Measurements from ENCODE around the gene GEN1. TPM values are rescaled to one million over a fixed set of nuclear protein-coding genes. Genes with fewer than 3 reads are reported as not detected.
A peak's percentile ranks its signal among the peaks of the same experiment; 100 is the strongest.

The GEN1 gene, protein sequence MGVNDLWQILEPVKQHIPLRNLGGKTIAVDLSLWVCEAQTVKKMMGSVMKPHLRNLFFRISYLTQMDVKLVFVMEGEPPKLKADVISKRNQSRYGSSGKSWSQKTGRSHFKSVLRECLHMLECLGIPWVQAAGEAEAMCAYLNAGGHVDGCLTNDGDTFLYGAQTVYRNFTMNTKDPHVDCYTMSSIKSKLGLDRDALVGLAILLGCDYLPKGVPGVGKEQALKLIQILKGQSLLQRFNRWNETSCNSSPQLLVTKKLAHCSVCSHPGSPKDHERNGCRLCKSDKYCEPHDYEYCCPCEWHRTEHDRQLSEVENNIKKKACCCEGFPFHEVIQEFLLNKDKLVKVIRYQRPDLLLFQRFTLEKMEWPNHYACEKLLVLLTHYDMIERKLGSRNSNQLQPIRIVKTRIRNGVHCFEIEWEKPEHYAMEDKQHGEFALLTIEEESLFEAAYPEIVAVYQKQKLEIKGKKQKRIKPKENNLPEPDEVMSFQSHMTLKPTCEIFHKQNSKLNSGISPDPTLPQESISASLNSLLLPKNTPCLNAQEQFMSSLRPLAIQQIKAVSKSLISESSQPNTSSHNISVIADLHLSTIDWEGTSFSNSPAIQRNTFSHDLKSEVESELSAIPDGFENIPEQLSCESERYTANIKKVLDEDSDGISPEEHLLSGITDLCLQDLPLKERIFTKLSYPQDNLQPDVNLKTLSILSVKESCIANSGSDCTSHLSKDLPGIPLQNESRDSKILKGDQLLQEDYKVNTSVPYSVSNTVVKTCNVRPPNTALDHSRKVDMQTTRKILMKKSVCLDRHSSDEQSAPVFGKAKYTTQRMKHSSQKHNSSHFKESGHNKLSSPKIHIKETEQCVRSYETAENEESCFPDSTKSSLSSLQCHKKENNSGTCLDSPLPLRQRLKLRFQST
- total RNA-seq (2022) (33.3 and 36.5 TPM in 2 replicates), Bru-seq, nascent RNA (percentile 90 among the genes with signal in this experiment), BruChase-seq, experiment 1, labeled RNA remaining after a 2-hour chase (percentile 96 among the genes with signal in this experiment), BruChase-seq, experiment 2, labeled RNA remaining after a 6-hour chase (percentile 86 among the genes with signal in this experiment)
- long read RNA-seq, full-length matches to known transcripts, result 12 of 20 reads
- long read RNA-seq, partial matches to known transcripts, result 2 of 20 reads
- long read RNA-seq, other reads (novel, unspliced or antisense), result 6 of 20 reads

DNA sequence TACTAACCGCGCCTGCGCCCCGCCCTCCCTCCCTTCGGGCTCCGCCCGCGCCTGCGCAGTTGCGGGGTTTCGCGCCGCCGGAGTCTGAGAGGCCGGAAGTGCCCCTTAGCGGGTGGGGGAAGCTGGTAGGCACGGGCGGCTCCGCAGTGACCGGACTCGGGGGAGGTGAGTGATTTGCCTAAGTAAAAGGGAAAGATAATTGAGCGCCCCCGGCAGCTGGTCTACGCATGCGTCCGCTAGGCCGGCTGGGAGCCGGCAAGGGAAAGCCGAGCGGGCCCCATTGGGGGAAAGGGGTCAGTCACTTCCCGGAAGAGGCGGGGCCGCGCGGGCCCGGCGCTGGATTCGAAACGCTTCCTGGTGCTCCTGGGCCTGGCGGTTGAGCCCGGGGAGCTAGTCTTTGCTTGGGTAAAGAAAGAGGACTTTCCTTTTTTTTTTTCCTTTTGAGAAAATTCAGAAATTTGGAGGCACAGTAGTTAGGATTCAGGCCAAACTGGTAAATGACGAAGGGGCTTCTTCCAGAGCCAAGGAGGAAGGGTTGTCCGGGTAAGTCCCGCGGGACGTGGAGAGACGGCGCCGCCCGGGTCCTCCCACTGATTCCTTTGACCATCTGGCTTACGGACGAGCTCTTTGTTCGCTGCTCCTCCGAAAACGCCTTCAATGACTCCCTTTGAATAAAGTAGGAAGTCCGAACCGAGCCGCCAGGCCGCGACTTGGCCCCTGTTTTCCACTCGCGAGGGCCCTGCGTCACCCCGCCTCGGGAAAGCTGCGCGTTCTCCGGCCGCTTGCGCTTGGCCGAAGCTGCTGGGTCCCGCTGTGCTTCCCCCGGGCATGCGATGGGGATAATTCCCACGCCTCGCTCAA is at the start of gene GEN1, which contains the start of gene SMC6:
Gene GEN1, plus strand, starts transcription at position 336 of the 861 bp plus-strand sequence. CDS start 5,806 bp downstream, outside the sequence.
Gene SMC6, minus strand, starts transcription at position 8 of the 861 bp plus-strand sequence. CDS start 7,864 bp downstream, outside the sequence.
- Mint-ChIP-seq H3K4me3 (ENCODE audit: unreplicated experiment) (peak within 1 kb of the TSS; percentile 92), H3K27ac (ENCODE audit: unreplicated experiment) (peak within 1 kb of the TSS; percentile 99), H3K4me1 (ENCODE audit: low read depth, unreplicated experiment) (no peaks in the 10 kb centered on the region), H3K36me3 (ENCODE audit: insufficient read depth, unreplicated experiment) (peaks cover 12% of the 10 kb centered on the region), H3K27me3 (ENCODE audit: insufficient read depth, unreplicated experiment) (no peaks in the 10 kb centered on the region), H3K9me3 (ENCODE audit: unreplicated experiment) (no peaks in the 10 kb centered on the region)
- ChIA-PET CTCF (interaction anchor here (0.7 kb wide), 1 partner anchor 45 kb away, joined by 3 read pairs; no protein-coding TSS in a partner anchor), POLR2A (interaction anchor here (0.6 to 1.1 kb wide), 4 partner anchors 26 to 1119 kb away, joined by 3 to 5 read pairs (median 5); no protein-coding TSS in a partner anchor)
- peaks cover 10% of the 10 kb centered on the region for H3K4me1 ChIP-seq
- DNase-seq, result peak; percentile 94 to 95
- no TSS peak for BruUV-seq (replicated peaks)
- H3K36me3 ChIP-seq (ENCODE audit: control insufficient read depth, insufficient read depth, low read length), result no peaks in the 10 kb centered on the region
- H3K9me3 ChIP-seq, result no peaks in the 10 kb centered on the region
- intact Hi-C loops (cut with micrococcal nuclease; ENCODE audit: unreplicated experiment), result loop anchor here (2.0 kb wide), 1 partner anchor 35 kb away; no protein-coding TSS in a partner anchor
- peak within 1 kb of the TSS; percentile 97 for H3K4me3 ChIP-seq (ENCODE audit: low read depth, low read length)
- H3K27me3 ChIP-seq (replicated peaks; ENCODE audit: control insufficient read depth, insufficient read depth, low read length), result no peaks in the 10 kb centered on the region
- TF ChIP-seq, protein P1, sequence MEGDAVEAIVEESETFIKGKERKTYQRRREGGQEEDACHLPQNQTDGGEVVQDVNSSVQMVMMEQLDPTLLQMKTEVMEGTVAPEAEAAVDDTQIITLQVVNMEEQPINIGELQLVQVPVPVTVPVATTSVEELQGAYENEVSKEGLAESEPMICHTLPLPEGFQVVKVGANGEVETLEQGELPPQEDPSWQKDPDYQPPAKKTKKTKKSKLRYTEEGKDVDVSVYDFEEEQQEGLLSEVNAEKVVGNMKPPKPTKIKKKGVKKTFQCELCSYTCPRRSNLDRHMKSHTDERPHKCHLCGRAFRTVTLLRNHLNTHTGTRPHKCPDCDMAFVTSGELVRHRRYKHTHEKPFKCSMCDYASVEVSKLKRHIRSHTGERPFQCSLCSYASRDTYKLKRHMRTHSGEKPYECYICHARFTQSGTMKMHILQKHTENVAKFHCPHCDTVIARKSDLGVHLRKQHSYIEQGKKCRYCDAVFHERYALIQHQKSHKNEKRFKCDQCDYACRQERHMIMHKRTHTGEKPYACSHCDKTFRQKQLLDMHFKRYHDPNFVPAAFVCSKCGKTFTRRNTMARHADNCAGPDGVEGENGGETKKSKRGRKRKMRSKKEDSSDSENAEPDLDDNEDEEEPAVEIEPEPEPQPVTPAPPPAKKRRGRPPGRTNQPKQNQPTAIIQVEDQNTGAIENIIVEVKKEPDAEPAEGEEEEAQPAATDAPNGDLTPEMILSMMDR (IDR thresholded peaks at IDR 0.05; ENCODE audit: insufficient read depth in 1 of 2, low read depth in 1 of 2, low read length in 1 of 2, severe bottlenecking in 1 of 2, unreplicated experiment in 1 of 2), result no peak

DNA sequence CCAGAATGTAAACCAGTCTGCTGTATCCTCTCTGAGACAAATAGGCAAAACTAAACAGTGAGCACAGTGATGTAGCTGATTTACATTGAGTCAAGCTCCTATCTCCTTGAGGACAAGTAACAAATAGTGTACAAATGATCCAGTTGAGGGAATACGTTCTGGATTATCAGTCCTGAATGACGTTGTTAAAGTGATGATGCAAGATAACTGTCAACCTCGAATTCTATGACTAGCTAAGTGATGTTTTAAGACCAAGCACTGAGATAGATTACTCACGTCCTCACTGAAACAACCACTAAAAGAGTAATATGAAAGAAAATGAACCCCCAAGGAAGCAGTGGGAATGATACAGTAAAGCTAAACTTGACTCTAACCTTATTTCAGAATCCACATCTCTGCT is 47.1 kb upstream of the GEN1 start:
- no peaks in the 10 kb centered on the region for H3K27me3 ChIP-seq (replicated peaks; ENCODE audit: control insufficient read depth, insufficient read depth, low read length)
- intact Hi-C loops (cut with micrococcal nuclease; ENCODE audit: unreplicated experiment), result no loop called here
- H3K9me3 Mint-ChIP-seq (ENCODE audit: unreplicated experiment), result no peaks in the 10 kb centered on the region
- no peak for DNase-seq
- ChIA-PET POLR2A (no interaction called here), CTCF (no interaction called here)
- H3K4me1 ChIP-seq, result no peaks in the 10 kb centered on the region
- no peaks in the 10 kb centered on the region for H3K27me3 Mint-ChIP-seq (ENCODE audit: insufficient read depth, unreplicated experiment)
- TF ChIP-seq, protein P1 (IDR thresholded peaks at IDR 0.05; ENCODE audit: insufficient read depth in 1 of 2, low read depth in 1 of 2, low read length in 1 of 2, severe bottlenecking in 1 of 2, unreplicated experiment in 1 of 2), result no peak
- H3K4me3 Mint-ChIP-seq (ENCODE audit: unreplicated experiment), result no peak overlapping the region
- BruUV-seq (replicated peaks), result no TSS peak
- H3K4me1 Mint-ChIP-seq (ENCODE audit: low read depth, unreplicated experiment), result no peaks in the 10 kb centered on the region
- no peak overlapping the region for H3K4me3 ChIP-seq (ENCODE audit: low read depth, low read length)
- no peak overlapping the region for H3K27ac Mint-ChIP-seq (ENCODE audit: unreplicated experiment)
- H3K36me3 ChIP-seq (ENCODE audit: control insufficient read depth, insufficient read depth, low read length), result no peaks in the 10 kb centered on the region
- H3K36me3 Mint-ChIP-seq (ENCODE audit: insufficient read depth, unreplicated experiment), result peaks cover 21% of the 10 kb centered on the region
- H3K9me3 ChIP-seq, result no peaks in the 10 kb centered on the region
